RCC 7860 (cell line): Measurements from ENCODE around the gene EDN3.

Experiments used
- DNase-seq: peaks from one replicate; pipeline ENCODE4 v3.0.0-alpha.2; 2015; ENCODE audit warnings: low spot score
- FAIRE-seq: peaks from 2 replicates; lab custom pipeline; 2012; peaks lifted over from hg19 to GRCh38; lab: Jason Lieb, UNC

Gene EDN3

GRCh38 chr20:59300333-59301081, at the start of gene EDN3:
Gene EDN3 (plus strand): TSS chr20:59300611. CDS start chr20:59300813, 202 bp downstream.
- DNase-seq (no peak), FAIRE-seq (no peak)

GRCh38 chr20:59253325-59253724, 47.1 kb upstream of the EDN3 start:
- DNase-seq, result no peak
- no peak for FAIRE-seq

GRCh38 chr20:59253779-59254319, 46.6 kb upstream of the EDN3 start:
- FAIRE-seq, result no peak
- no peak for DNase-seq

GRCh38 chr20:59255256-59255655, 45.2 kb upstream of the EDN3 start:
- DNase-seq, result no peak
- no peak for FAIRE-seq

GRCh38 chr20:59258221-59258621, 42.2 kb upstream of the EDN3 start:
- no peak for DNase-seq
- no peak for FAIRE-seq

GRCh38 chr20:59259946-59260345, 40.5 kb upstream of the EDN3 start:
- FAIRE-seq (no peak), DNase-seq (no peak)

- no peak for DNase-seq
- FAIRE-seq, result no peak
These were observed 35.1 kb upstream of the EDN3 start for GRCh38 chr20:59265298-59265697.

GRCh38 chr20:59268870-59269269, 31.5 kb upstream of the EDN3 start:
- DNase-seq, result no peak
- FAIRE-seq, result no peak

GRCh38 chr20:59269411-59270025, 30.9 kb upstream of the EDN3 start:
- no peak for DNase-seq
- no peak for FAIRE-seq

GRCh38 chr20:59270380-59270779, 30.0 kb upstream of the EDN3 start:
- FAIRE-seq, result no peak
- DNase-seq, result no peak

GRCh38 chr20:59273739-59274357, 26.6 kb upstream of the EDN3 start:
- DNase-seq (no peak), FAIRE-seq (no peak)

- FAIRE-seq (no peak), DNase-seq (no peak)
These were observed 23.5 kb upstream of the EDN3 start for GRCh38 chr20:59276938-59277337.

GRCh38 chr20:59284470-59284869, 15.9 kb upstream of the EDN3 start:
- DNase-seq (no peak), FAIRE-seq (no peak)

- no peak for DNase-seq
- FAIRE-seq, result no peak
These were observed 10.4 kb upstream of the EDN3 start for GRCh38 chr20:59289994-59290393.

- DNase-seq (no peak), FAIRE-seq (no peak)
These were observed 8.5 kb upstream of the EDN3 start for GRCh38 chr20:59291740-59292383.

GRCh38 chr20:59295531-59295930, 4.9 kb upstream of the EDN3 start:
- no peak for FAIRE-seq
- DNase-seq, result no peak

- no peak for FAIRE-seq
These were observed 2.7 kb upstream of the EDN3 start for GRCh38 chr20:59297686-59298085.

GRCh38 chr20:59299945-59300332, 472 bp upstream of the EDN3 start:
- no peak for FAIRE-seq
- DNase-seq, result no peak

More at GRCh38 chr20:59297686-59298085, 2.7 kb upstream of the EDN3 start:
- no peak for DNase-seq

- DNase-seq (no peak), FAIRE-seq (no peak)
These were observed 1.1 kb downstream of the EDN3 start for GRCh38 chr20:59301343-59302007.

GRCh38 chr20:59305908-59306655, 5.7 kb downstream of the EDN3 start:
- DNase-seq (no peak), FAIRE-seq (no peak)
